Liver (tissue), 9 donors: Measurements from ENCODE around the gene WNK4. TPM values are rescaled to one million over a fixed set of nuclear protein-coding genes. Genes with fewer than 3 reads are reported as not detected.

ENCODE experiments used
- DNase-seq: peaks from one replicate; pipeline ENCODE4 v3.0.0-alpha.2; 2017; ENCODE audit warnings: low spot score
- H3K27ac ChIP-seq, 2 donors: one replicate each; pipeline ENCODE4 v1.7.0; 2013; ENCODE audit warnings: inconsistent platforms in 2 of 2, low read length in 2 of 2, control low read depth in 1 of 2, low read depth in 1 of 2, mild to moderate bottlenecking in 1 of 2
- H3K27me3 ChIP-seq, 4 donors: one replicate each; pipeline versions ENCODE4 v1.6.1 to v1.7.0; 2013; ENCODE audit warnings: low read length in 3 of 4, inconsistent platforms in 1 of 4, mild to moderate bottlenecking in 1 of 4, moderate library complexity in 1 of 4; ENCODE audit not compliant: control insufficient read depth in 4 of 4, insufficient read depth in 4 of 4
- H3K36me3 ChIP-seq, 4 donors: one replicate each; pipeline versions ENCODE4 v1.6.1 to v1.7.0; 2013; ENCODE audit warnings: low read length in 3 of 4, mild to moderate bottlenecking in 3 of 4, low read depth in 1 of 4, moderate library complexity in 1 of 4; ENCODE audit not compliant: control insufficient read depth in 4 of 4, insufficient read depth in 3 of 4
- H3K4me1 ChIP-seq, 4 donors: one replicate each; pipeline versions ENCODE4 v1.6.1 to v1.7.0; 2013; ENCODE audit warnings: low read length in 3 of 4, mild to moderate bottlenecking in 3 of 4, moderate library complexity in 1 of 4; ENCODE audit not compliant: control insufficient read depth in 4 of 4, insufficient read depth in 4 of 4
- H3K4me3 ChIP-seq, 3 donors: one replicate each; pipeline versions ENCODE4 v1.6.1 to v1.7.0; 2013; ENCODE audit warnings: low read length in 3 of 3, control low read depth in 1 of 3, low read depth in 1 of 3, mild to moderate bottlenecking in 1 of 3
- H3K9ac ChIP-seq, 2 donors: one replicate each; pipeline ENCODE4 v1.7.0; 2013; ENCODE audit warnings: low read length in 2 of 2, mild to moderate bottlenecking in 2 of 2, moderate library complexity in 2 of 2, control low read depth in 1 of 2, low read depth in 1 of 2
- H3K9me3 ChIP-seq, 4 donors: one replicate each; pipeline versions ENCODE4 v1.6.1 to v1.7.0; 2013; ENCODE audit warnings: low read length in 3 of 4; ENCODE audit not compliant: control insufficient read depth in 4 of 4
- EGR1 ChIP-seq, 2 donors: IDR thresholded peaks; 2 replicates each; pipeline ENCODE4 v1.6.1; 2016 to 2018; ENCODE audit warnings: antibody characterized with exemption in 2 of 2, low read depth in 2 of 2
- FOXA1 ChIP-seq: IDR thresholded peaks from 2 replicates; pipeline ENCODE4 v1.6.1; 2016; ENCODE audit warnings: antibody characterized with exemption
- FOXA2 ChIP-seq: IDR thresholded peaks from 2 replicates; pipeline ENCODE4 v1.6.1; 2016; ENCODE audit warnings: antibody characterized with exemption
- GABPA ChIP-seq, 2 donors: IDR thresholded peaks in 1 of 2; conservative IDR thresholded peaks in 1 of 2; 2 replicates each; pipeline ENCODE4 v1.6.1; 2016; ENCODE audit warnings: antibody characterized with exemption in 2 of 2, mild to moderate bottlenecking in 1 of 2, moderate library complexity in 1 of 2
- HNF4A ChIP-seq, 2 donors: conservative IDR thresholded peaks; 2 replicates each; pipeline ENCODE4 v1.6.1; 2016; ENCODE audit warnings: antibody characterized with exemption in 2 of 2, mild to moderate bottlenecking in 2 of 2
- HNF4G ChIP-seq: IDR thresholded peaks from 2 replicates; pipeline ENCODE4 v1.6.1; 2016; ENCODE audit warnings: antibody characterized with exemption
- JUND ChIP-seq, 2 donors: IDR thresholded peaks; 2 replicates each; pipeline ENCODE4 v1.6.1; 2016; ENCODE audit warnings: antibody characterized with exemption in 2 of 2
- NR2F2 ChIP-seq: IDR thresholded peaks from 2 replicates; pipeline ENCODE4 v1.6.1; 2016; ENCODE audit warnings: antibody characterized with exemption
- RAD21 ChIP-seq, 2 donors: IDR thresholded peaks; 2 replicates each; pipeline ENCODE4 v1.6.1; 2016; ENCODE audit warnings: antibody characterized with exemption in 2 of 2, mild to moderate bottlenecking in 2 of 2
- RXRA ChIP-seq, 2 donors: IDR thresholded peaks; 2 replicates each; pipeline ENCODE4 v1.6.1; 2017 to 2018; ENCODE audit warnings: antibody characterized with exemption in 2 of 2, mild to moderate bottlenecking in 1 of 2
- SP1 ChIP-seq: IDR thresholded peaks from 2 replicates; pipeline ENCODE4 v1.6.1; 2018; ENCODE audit warnings: antibody characterized with exemption, mild to moderate bottlenecking
- TAF1 ChIP-seq: conservative IDR thresholded peaks from 2 replicates; pipeline ENCODE4 v1.6.1; 2016; ENCODE audit warnings: antibody characterized with exemption, mild to moderate bottlenecking
- WGBS: extraction: QIAGEN DNeasy Blood & Tissue Kit; methylation state at CpG from one replicate; pipeline ENCODE4 v1.1.7; 2013; 5-methylcytosine and 5-hydroxymethylcytosine counted together
- polyA plus RNA-seq, 2 donors: library from polyadenylated mRNA; stranded (reverse) in 1 of 2; unstranded in 1 of 2; fragments of 200-250 nt in 1 of 2; fragments of >200 nt in 1 of 2; fragmentation: Nextera tagmentation in 1 of 2; extraction: Ambion mirVana in 1 of 2; gene quantifications; one replicate each; pipeline versions ENCODE4 v1.2.1 to v1.2.3, GENCODE V29; 2013 to 2015
- total RNA-seq, 2 donors: library from RNA; depleted of rRNA; stranded (reverse); fragments of >200 nt; gene quantifications; one replicate each; pipeline ENCODE4 v1.2.3, GENCODE V29; 2014
- TF ChIP-seq, protein P1 (sequence below): fragments of 150-350 bp; IDR thresholded peaks from 2 replicates; pipeline ENCODE4 v1.5.1; 2017; ENCODE audit warnings: improper control_type of control experiment, low read depth, low read length; ENCODE audit not compliant: missing input control
- TF ChIP-seq, protein P2 (sequence below): IDR thresholded peaks from 2 replicates; pipeline ENCODE4 v1.6.1; 2016; ENCODE audit warnings: antibody characterized with exemption
- TF ChIP-seq, protein P3 (sequence below): IDR thresholded peaks from 2 replicates; pipeline ENCODE4 v1.6.1; 2016; ENCODE audit warnings: antibody characterized with exemption
- TF ChIP-seq, protein P4 (sequence below): IDR thresholded peaks from 2 replicates; pipeline ENCODE4 v1.6.1; 2016; ENCODE audit warnings: antibody characterized with exemption
- donor health status: healthy.
- donor health status: healthy.
- donor health status: healthy.
- donor health status: healthy.
- donor health status: healthy.

WNK4 gene
- total and polyA plus RNA-seq, 4 donors, result 0.33 to 7.5 (median 0.50) TPM

DNA sequence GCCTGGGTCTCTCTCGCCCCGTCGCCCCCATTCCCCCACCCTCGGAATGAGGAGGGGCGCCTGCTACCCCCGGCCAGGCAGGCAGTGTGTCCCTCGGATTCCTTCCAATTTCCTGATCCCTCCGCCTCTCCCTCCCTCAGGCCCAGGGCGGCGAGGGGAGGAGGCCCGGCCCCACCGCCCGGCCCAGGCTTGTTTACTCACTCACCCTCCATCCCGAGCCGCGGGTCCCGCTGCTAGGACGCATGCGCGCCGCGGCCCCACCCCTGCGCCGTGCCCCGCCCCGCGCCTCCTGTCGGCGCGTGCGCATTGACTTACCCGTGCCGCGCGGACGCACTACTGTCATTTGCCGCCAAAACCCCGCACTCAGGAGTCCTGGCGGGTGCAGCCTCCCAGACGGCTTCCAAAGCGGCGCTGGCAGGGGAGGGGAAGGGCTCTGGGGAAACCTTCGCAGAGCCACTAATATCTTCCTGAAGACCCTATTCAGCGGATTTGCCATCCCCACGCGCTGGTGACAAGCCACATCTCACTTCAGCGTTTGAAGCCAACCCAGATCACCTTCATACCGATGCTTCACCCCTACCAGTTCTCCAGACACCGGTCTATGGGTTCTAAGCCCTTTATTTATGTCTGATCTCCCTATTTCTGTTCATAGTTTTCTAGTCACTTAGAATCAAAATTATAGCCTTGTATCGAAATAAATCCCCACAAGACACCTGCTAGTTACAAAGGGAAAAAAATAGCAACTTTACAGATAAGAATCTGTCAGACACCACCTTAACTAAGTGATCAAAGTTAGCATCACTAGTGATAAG, 35.4 kb upstream of the WNK4 start, which contains the start of gene EZH1 (continued):
- TF ChIP-seq, protein P1, sequence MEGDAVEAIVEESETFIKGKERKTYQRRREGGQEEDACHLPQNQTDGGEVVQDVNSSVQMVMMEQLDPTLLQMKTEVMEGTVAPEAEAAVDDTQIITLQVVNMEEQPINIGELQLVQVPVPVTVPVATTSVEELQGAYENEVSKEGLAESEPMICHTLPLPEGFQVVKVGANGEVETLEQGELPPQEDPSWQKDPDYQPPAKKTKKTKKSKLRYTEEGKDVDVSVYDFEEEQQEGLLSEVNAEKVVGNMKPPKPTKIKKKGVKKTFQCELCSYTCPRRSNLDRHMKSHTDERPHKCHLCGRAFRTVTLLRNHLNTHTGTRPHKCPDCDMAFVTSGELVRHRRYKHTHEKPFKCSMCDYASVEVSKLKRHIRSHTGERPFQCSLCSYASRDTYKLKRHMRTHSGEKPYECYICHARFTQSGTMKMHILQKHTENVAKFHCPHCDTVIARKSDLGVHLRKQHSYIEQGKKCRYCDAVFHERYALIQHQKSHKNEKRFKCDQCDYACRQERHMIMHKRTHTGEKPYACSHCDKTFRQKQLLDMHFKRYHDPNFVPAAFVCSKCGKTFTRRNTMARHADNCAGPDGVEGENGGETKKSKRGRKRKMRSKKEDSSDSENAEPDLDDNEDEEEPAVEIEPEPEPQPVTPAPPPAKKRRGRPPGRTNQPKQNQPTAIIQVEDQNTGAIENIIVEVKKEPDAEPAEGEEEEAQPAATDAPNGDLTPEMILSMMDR, result peak; percentile 9
- TF ChIP-seq RXRA (IDR thresholded peaks at IDR 0.05) (no peak), HNF4G (no peak), FOXA2 (peak; percentile 85), RAD21 (IDR thresholded peaks at IDR 0.05) (no peak), EGR1 (IDR thresholded peaks at IDR 0.05; ENCODE audit: low read depth in 2 of 2) (no peak), NR2F2 (no peak), JUND (IDR thresholded peaks at IDR 0.05) (no peak), SP1 (peak; percentile 19), GABPA (IDR thresholded peaks at IDR 0.05 in 1 of 2, conservative IDR thresholded peaks at IDR 0.05 in 1 of 2) (no peak), FOXA1 (peak; percentile 71)

DNA sequence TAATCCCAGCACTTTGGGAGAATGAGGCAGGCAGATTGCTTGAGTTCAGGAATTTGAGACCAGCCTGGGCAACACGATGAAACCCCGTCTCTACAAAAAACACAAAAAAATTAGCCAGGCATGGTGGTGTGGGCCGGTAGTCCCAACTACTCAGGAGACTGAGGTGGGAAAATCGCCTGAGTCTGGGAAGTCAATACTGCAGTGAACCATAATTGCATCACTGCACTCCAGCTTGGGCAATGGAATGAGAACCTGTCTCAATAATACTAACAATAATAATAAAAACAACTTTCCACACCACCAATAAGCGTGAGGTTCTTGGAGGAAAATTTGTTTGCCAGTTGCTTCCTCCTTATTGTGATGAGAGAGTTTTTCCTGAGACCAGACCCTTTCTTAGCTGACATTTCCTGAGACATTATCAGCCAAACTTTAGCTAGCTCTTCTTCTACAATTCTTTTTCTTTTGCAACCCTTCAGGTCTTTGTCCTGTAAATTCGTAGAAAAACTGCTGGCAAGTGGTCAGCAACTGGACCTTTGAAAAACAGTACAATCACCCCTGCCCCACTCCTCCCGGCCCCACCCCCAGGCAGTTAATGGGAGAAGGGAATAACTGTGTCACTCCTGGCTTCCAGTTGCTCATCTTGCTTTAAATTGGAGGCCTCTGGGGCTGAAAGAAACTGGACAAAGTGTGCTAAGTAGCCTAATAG, 32.1 kb upstream of the WNK4 start:
- no peak overlapping the region for H3K9ac ChIP-seq
- H3K27ac ChIP-seq, result no peak overlapping the region
- no peaks in the 10 kb centered on the region for H3K36me3 ChIP-seq
- peak in 1 of 2 donors; percentile 21 for TF ChIP-seq RXRA (IDR thresholded peaks at IDR 0.05)
- no peak for TF ChIP-seq FOXA2
- TF ChIP-seq, protein P2, sequence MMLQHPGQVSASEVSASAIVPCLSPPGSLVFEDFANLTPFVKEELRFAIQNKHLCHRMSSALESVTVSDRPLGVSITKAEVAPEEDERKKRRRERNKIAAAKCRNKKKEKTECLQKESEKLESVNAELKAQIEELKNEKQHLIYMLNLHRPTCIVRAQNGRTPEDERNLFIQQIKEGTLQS, result peak; percentile 54
- TF ChIP-seq HNF4G, result no peak
- TF ChIP-seq NR2F2, result no peak
- no peak for TF ChIP-seq HNF4A (conservative IDR thresholded peaks at IDR 0.05)
- TF ChIP-seq, protein P3, sequence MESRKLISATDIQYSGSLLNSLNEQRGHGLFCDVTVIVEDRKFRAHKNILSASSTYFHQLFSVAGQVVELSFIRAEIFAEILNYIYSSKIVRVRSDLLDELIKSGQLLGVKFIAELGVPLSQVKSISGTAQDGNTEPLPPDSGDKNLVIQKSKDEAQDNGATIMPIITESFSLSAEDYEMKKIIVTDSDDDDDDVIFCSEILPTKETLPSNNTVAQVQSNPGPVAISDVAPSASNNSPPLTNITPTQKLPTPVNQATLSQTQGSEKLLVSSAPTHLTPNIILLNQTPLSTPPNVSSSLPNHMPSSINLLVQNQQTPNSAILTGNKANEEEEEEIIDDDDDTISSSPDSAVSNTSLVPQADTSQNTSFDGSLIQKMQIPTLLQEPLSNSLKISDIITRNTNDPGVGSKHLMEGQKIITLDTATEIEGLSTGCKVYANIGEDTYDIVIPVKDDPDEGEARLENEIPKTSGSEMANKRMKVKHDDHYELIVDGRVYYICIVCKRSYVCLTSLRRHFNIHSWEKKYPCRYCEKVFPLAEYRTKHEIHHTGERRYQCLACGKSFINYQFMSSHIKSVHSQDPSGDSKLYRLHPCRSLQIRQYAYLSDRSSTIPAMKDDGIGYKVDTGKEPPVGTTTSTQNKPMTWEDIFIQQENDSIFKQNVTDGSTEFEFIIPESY, result no peak
- no peak for TF ChIP-seq FOXA1
- TF ChIP-seq SP1, result peak; percentile 26
- TF ChIP-seq, protein P4, sequence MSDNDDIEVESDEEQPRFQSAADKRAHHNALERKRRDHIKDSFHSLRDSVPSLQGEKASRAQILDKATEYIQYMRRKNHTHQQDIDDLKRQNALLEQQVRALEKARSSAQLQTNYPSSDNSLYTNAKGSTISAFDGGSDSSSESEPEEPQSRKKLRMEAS, result no peak
- no peak for TF ChIP-seq GABPA (IDR thresholded peaks at IDR 0.05 in 1 of 2, conservative IDR thresholded peaks at IDR 0.05 in 1 of 2)
- no peak for TF ChIP-seq TAF1
- no peak for DNase-seq
- 46% methylated on average over 7 of the region's 7 CpGs for WGBS
- peaks cover 11 to 37% (median 32%) of the 10 kb centered on the region in 4 donors for H3K4me1 ChIP-seq
- H3K27me3 ChIP-seq, result no peaks in the 10 kb centered on the region
- no peaks in the 10 kb centered on the region for H3K9me3 ChIP-seq
- H3K4me3 ChIP-seq, result no peak overlapping the region
